ENCODE results near the gene WDR59.
"Not testable (repeated sequence)": the region's sequence is repeated elsewhere in the genome, so short reads cannot be mapped to it uniquely, and the experiment has no call there.

WDR59 gene, protein sequence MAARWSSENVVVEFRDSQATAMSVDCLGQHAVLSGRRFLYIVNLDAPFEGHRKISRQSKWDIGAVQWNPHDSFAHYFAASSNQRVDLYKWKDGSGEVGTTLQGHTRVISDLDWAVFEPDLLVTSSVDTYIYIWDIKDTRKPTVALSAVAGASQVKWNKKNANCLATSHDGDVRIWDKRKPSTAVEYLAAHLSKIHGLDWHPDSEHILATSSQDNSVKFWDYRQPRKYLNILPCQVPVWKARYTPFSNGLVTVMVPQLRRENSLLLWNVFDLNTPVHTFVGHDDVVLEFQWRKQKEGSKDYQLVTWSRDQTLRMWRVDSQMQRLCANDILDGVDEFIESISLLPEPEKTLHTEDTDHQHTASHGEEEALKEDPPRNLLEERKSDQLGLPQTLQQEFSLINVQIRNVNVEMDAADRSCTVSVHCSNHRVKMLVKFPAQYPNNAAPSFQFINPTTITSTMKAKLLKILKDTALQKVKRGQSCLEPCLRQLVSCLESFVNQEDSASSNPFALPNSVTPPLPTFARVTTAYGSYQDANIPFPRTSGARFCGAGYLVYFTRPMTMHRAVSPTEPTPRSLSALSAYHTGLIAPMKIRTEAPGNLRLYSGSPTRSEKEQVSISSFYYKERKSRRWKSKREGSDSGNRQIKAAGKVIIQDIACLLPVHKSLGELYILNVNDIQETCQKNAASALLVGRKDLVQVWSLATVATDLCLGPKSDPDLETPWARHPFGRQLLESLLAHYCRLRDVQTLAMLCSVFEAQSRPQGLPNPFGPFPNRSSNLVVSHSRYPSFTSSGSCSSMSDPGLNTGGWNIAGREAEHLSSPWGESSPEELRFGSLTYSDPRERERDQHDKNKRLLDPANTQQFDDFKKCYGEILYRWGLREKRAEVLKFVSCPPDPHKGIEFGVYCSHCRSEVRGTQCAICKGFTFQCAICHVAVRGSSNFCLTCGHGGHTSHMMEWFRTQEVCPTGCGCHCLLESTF

GRCh38 chr16:74984529-74985296 lies at the start of gene WDR59:
Gene WDR59 (minus strand): TSS chr16:74985123. CDS start chr16:74985017, 106 bp downstream.
- peak; percentile 89 for DNase-seq (ENCODE audit: low spot score)

- no peak for DNase-seq (ENCODE audit: low spot score)
Observed at GRCh38 chr16:75032655-75033054, 47.7 kb upstream of the WDR59 start.

GRCh38 chr16:75029854-75030253 lies 44.9 kb upstream of the WDR59 start:
- DNase-seq (ENCODE audit: low spot score), result no peak

GRCh38 chr16:75028544-75029135 lies 43.7 kb upstream of the WDR59 start:
- no peak for DNase-seq (ENCODE audit: low spot score)

DNA sequence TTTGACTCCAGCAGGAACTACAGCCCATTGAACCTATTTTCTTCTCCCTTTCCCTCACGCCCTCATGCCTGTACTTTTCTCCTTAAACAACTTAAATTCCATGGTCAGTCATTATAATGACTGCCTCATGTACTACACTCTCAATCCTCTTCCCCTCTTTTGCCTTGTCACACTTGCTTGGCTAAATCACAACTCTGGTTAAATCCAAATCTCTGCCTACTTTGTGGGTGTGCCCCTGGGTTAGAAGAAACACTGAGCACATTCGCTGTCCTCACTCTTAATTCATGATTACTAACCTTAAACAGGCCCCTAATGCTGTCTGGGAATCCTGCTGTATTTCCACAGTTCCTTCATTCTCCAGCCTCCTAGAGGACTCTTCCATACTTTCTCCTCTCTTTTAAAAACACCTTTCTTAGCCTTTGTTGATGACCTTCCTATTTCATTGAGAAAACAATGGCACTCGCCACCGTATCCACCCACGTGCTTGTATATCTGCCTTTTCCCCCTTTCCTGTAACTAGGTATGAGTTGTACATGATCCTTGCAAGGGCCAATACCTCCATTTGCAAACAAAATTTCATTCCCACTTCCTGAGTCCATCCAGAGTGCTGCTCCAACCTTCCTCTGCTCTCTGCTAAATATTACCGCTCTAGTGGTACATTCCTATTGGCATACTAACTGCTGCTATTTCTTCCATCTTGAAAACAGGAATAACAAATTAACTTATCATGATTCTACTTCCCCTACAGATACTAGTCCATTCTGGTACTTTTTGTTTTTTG lies 42.8 kb upstream of the WDR59 start:
- no peak for DNase-seq (ENCODE audit: low spot score)

DNA sequence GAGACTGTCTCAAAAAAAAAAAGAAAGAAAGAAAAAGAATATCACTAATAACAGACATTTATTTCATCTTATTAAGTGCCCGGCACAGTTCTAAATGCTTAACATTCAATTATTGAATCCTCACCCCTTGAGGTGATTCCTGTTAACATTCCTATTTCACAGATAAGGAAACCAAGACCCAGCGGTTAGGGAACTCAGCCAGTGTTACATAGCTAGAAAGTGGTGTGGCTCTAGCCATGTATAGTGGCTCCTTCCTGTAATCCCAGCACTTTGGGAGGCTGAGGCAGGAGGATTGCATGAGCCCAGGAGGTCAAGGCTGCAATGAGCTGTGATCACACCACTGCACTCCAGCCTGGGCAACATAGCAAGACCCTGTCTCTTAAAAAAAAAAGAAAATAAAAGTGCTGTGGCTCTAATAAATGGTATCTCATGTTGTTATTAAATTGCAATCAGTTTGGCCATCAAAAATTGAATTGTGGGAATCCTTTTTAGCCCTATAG lies 42.0 kb upstream of the WDR59 start:
- no peak for DNase-seq (ENCODE audit: low spot score)

DNA sequence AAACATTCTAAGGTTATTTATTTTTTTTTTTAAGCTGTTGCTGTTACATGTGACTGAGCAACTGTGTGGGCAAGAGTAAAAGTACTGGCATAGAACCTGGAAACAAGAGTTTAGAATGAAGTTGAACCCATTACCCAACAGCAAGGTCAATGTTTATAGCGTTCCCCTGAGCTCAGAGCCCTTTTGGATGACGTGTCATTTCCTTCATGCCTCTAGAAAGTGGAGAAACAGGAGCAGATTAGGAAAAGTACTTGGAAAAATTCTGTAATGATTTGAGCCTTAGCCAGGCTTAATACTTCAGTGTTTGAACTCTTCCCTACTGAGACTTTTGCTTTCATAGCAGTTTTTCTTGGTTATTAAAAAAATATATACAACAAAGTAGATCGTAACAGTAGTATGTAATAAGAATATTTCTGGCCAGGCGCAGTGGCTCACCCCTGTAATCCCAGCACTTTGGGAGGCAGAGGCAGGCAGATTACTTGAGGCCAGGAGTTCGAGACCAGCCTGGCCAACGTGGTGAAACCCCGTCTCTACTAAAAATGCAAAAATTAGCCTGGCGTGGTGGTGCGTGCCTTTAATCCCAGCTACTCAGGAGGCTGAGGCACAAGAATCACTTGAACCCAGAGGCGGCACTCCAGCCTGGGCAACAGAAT lies 41.4 kb upstream of the WDR59 start:
- DNase-seq (ENCODE audit: low spot score), result not testable (repeated sequence)

DNA sequence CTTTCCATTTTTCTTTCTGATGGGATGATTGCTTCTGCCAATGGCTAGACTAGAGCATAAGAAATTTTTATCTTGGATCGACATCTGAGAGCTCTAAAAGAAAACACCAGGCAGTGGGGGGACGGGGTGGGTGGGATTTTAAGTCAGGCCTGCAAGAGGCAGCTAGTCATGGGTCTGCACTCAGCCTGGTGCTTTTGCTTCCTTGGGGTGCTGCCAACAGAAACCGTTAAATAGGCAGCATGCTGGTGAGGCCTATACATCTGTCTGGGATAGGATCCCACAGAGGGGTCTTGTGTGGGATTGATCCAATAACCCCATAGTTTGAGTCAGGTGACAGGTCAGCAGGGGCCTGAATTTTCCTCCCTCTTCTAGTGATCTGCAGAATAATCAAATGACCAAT lies 40.8 kb upstream of the WDR59 start:
- no peak for DNase-seq (ENCODE audit: low spot score)

DNA sequence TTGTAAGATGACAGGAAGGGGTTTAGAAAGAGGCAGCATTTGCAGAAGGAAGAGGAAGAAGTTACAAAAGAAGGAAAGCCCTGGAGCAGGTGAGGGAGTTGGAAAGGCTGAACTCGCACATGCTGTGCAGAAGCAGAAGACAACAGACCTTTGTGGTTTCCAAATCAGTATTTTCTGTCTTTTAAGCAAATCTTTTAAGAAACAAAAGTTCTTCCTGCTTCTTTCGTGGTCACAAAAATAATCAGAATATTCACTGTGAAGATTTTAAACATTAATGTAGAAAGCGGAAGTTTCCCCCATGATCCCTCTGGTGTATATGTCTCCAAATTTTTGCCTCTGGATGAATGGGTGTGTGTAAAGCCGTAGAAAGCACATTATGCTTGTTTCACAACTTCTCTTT lies 39.7 kb upstream of the WDR59 start:
- DNase-seq (ENCODE audit: low spot score), result no peak

DNA sequence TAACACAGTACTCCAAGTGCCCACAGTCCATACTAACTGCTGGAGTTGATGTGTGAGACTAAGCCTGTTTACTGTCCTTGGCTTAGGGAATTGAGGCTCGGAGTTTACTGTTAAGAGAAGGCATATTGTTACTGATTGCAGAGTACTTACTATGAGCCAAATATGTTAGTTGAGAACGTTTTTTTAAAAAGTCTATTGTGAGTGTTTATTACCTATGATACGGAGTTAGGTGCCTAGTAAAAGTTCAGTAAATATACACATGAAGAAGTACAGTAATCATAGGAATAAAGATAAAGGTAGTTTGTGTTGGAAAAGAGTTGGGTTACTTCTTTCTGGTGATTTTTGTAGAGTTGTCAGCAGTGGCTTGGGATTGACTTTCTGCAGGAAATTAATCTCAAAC lies 39.3 kb upstream of the WDR59 start:
- no peak for DNase-seq (ENCODE audit: low spot score)

DNA sequence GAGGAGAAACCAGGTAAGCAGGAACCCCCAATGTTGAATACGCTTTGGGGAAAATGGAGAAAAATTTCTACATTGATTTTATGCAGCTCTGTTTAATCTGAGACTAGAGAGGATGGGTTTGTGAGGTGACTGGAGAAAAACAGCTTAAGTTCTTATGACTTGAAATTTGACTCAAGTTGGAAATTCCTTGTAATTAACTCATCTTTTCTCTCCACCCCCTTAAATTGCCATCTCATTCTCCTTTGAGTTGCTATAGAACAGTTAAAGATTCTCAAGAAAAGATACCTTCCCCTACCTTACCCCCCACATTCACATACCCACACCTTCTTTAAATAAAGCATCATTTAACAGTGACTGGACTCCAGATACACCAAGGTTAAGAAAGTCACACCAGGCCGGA lies 38.1 kb upstream of the WDR59 start:
- DNase-seq (ENCODE audit: low spot score), result no peak

DNA sequence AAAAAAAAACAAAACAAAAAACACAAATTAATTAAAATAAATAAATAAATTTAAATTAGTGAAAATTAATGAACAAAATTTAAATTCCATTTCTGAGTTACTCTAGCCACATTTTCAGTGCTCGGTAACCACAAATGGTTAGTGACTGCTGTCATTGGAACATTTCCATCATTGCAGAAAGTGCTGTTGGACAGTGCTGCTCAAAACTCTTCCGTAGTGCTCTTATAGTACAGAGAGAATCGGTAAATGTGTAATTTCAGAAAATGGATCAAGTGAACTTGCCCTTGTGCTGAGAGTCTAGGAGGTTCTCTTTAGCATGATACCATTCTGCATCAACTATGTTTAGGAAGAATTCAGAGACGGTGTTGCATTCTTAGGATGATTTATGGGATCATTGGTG lies 37.6 kb upstream of the WDR59 start:
- DNase-seq (ENCODE audit: low spot score), result no peak

GRCh38 chr16:75021410-75021809 lies 36.5 kb upstream of the WDR59 start:
- DNase-seq (ENCODE audit: low spot score), result no peak

GRCh38 chr16:75019586-75019985 lies 34.7 kb upstream of the WDR59 start:
- DNase-seq (ENCODE audit: low spot score), result no peak

DNA sequence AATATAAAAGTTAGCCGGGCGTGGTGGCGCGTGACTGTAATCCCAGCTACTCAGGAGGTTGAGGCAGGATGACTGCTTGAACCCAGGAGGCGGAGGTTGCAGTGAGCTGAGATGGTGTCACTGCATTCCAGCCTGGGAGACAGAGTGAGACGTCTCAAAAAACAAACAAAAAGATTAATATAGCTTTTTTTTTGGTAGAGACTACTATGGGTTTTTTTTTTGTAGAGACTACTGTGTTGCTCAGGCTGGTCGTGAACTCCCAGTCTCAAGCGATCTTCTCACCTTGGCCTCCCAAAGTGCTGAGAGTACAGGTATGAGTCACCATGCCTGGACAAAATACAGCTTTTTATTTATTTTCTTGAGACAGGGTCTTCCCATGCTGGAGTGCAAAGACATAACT lies 34.1 kb upstream of the WDR59 start:
- no peak for DNase-seq (ENCODE audit: low spot score)

DNA sequence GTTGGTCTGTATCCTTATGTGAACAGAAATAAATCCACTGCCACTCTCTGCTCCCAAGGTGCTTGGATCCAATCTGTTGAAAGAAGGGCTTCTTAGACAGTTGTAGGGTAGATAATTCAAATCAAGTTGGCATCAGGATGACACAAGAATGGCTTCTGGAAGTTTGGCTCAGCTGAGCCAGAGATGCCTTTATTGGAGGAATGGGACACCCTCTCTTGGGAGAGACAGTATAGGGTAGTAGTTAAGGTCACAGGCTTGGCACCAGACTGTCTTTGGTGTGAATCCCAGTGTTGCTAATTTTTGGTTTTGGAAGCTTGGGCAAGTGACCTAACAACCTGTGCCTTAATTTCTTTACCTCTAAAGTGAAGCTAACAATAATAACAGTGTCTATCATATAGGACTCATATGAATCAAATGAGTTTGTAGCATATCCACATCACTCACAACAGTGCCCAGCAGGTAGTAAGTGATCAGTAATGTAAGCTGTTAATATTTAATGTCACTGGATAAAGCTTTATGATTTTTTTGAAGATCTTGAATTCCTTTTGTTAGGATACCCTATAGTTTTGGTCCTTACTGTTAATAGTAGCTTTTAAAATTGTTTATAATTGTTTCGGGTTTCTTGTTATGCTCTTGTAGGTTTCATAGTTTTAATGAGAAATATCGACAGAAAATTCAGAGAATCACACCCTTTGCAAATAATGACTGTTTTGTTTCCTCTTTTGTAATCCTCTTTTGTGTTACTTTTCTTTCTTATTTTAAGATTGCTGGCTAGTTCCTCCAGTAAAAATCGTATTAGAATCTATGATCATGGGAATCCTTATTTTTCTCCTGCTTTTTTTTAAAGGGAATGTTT lies 33.0 kb upstream of the WDR59 start:
- no peak for DNase-seq (ENCODE audit: low spot score)

GRCh38 chr16:75016451-75017081 lies 31.6 kb upstream of the WDR59 start:
- DNase-seq (ENCODE audit: low spot score), result not testable (repeated sequence)

- DNase-seq (ENCODE audit: low spot score), result no peak
Observed at GRCh38 chr16:75014318-75014717, 29.4 kb upstream of the WDR59 start.

DNA sequence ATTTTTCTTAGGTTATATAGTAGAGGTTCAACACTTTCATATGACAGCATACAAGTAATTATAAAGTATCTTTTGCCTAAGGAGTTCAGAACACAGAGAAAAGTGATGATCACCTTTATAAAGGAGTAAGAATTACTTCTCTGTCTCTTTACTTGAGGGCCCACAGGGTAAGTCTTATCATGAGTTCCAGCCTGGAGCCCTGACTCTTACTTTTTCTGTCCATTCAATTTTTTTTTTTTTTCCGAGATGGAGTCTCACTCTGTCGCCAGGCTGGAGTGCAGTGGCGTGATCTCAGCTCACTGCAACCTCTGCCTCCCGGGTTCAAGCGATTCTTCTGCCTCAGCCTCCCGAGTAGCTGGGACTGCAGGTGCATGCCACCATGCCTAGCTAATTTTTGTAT lies 28.2 kb upstream of the WDR59 start:
- DNase-seq (ENCODE audit: low spot score), result not testable (repeated sequence)
